Thymus (tissue), 11 donors: Measurements from ENCODE around the gene CDHR4. TPM values are rescaled to one million over a fixed set of nuclear protein-coding genes. Genes with fewer than 3 reads are reported as not detected.

Experiments
- DNase-seq, 9 donors: peaks; one replicate each; pipeline ENCODE4 v3.0.0-alpha.2; 2013; ENCODE audit warnings: low spot score in 9 of 9, low read depth in 6 of 9, missing footprints in 1 of 9
- H3K27ac ChIP-seq, 2 donors: one replicate each; pipeline ENCODE4 v1.5.1; 2013; ENCODE audit warnings: control low read depth in 1 of 2, low read depth in 1 of 2, low read length in 1 of 2, mild to moderate bottlenecking in 1 of 2, moderate library complexity in 1 of 2
- H3K27me3 ChIP-seq, 2 donors: one replicate each; pipeline ENCODE4 v1.5.1; 2013; ENCODE audit warnings: low read length in 1 of 2; ENCODE audit not compliant: control insufficient read depth in 2 of 2, insufficient read depth in 1 of 2
- H3K36me3 ChIP-seq, 2 donors: one replicate each; pipeline ENCODE4 v1.5.1; 2013; ENCODE audit warnings: low read length in 1 of 2, mild to moderate bottlenecking in 1 of 2, moderate library complexity in 1 of 2; ENCODE audit not compliant: control insufficient read depth in 2 of 2, insufficient read depth in 2 of 2
- H3K4me1 ChIP-seq, 2 donors: one replicate each; pipeline ENCODE4 v1.5.1; 2013; ENCODE audit warnings: low read length in 2 of 2; ENCODE audit not compliant: control insufficient read depth in 2 of 2, insufficient read depth in 2 of 2
- H3K4me3 ChIP-seq, 2 donors: one replicate each; pipeline ENCODE4 v1.5.1; 2013; ENCODE audit warnings: low read length in 2 of 2, control low read depth in 1 of 2, mild to moderate bottlenecking in 1 of 2
- H3K9me3 ChIP-seq, 2 donors: one replicate each; pipeline ENCODE4 v1.5.1; 2013; ENCODE audit warnings: low read length in 1 of 2, mild to moderate bottlenecking in 1 of 2; ENCODE audit not compliant: control insufficient read depth in 2 of 2, insufficient read depth in 1 of 2
- WGBS: extraction: QIAGEN DNeasy Blood & Tissue Kit; methylation state at CpG from one replicate; pipeline ENCODE4 v1.1.7; 2013; 5-methylcytosine and 5-hydroxymethylcytosine counted together
- polyA plus RNA-seq: library from polyadenylated mRNA; stranded (reverse); fragments of 200-250 nt; gene quantifications from one replicate; pipeline ENCODE4 v1.2.3, GENCODE V29; 2013
- total RNA-seq: library from RNA; stranded (reverse); fragments of 120-200 nt; gene quantifications from one replicate; pipeline ENCODE4 v1.2.4, GENCODE V29; 2013
- donor health status: healthy.

CDHR4 gene
- total and polyA plus RNA-seq, 2 donors, result 0.18 TPM; not detected in 1

DNA sequence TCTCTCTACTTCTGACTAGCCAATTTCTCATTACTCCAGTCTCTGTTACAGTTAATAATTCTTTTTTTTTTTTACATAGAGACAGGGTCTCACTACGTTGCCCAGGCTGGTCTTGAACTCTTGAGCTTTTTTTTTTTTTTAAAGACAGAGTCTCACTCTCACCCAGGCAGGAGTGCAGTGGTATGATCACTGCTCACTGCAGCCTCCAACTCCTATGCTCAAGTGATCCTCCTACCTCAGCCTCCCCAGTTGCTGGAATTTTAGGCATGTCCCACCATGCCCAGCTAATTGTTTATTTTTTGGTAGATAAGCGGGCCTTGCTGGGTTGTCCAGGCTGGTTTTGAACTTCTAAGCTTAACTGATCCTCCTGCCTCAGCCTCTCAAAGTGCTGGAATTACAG, 27.0 kb downstream of the CDHR4 start:
- 97% methylated on average over 2 of the region's 2 CpGs for WGBS
- H3K36me3 ChIP-seq, result peaks cover 12 to 23% of the 10 kb centered on the region in 2 donors
- no peaks in the 10 kb centered on the region for H3K4me1 ChIP-seq

DNA sequence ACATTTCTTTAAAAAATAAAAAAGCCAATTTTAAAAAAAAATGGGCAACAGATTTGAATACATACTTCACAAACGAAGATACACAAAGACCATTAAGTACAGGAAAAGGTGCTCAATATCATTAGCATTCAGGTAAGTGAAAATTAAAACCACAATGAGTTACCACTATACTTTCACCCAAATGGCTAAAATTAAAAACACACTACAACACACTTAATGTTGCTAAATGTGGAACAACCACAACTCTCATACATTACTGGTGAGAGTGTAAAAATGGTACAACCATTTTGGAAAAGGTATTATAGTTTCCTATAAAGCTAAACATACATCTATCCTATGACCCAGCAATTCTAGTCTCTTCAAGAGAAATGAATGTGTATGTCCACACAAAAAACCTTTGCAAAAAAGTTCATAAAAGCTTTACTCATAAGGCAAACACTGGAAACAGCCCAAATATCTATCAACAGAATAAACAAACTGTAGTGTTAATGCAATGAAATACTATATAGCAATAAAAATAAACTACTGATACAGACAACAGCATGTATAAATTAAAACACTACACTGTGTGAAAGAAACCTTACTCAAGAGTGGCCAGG, 28.2 kb downstream of the CDHR4 start:
- no peak for DNase-seq
- Histone ChIP-seq H3K27me3 (no peaks in the 10 kb centered on the region), H3K36me3 (peaks cover 7 to 18% of the 10 kb centered on the region in 2 donors), H3K9me3 (no peaks in the 10 kb centered on the region), H3K4me3 (no peak overlapping the region), H3K4me1 (no peaks in the 10 kb centered on the region), H3K27ac (no peak overlapping the region)
- WGBS, result 96% methylated on average over 1 of the region's 1 CpG

More for the DNA sequence above, 27.0 kb downstream of the CDHR4 start:
- no peak overlapping the region for H3K27ac ChIP-seq
- H3K4me3 ChIP-seq, result no peak overlapping the region
- no peaks in the 10 kb centered on the region for H3K27me3 ChIP-seq
- H3K9me3 ChIP-seq, result no peaks in the 10 kb centered on the region
- DNase-seq, result no peak

DNA sequence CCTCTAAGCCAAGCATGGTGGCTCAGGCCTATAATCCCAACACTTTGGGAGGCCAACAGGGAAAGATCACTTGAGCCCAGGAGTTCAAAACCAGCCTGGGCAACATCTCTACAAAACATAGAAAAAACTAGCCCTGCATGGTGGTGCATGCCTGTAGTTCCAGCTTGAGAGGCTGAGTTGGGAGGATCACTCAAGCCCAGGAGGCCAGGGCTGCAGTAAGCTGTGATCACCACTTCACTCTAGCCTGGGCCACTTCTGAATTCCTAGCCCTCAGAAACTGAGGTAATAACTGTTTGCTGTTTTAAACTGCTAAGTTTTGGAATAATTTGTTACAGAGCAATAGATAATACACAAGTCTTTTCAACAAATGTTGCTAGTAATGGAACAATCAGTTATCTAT, 29.7 kb downstream of the CDHR4 start:
- H3K4me1 ChIP-seq, result no peaks in the 10 kb centered on the region
- no peak overlapping the region for H3K4me3 ChIP-seq
- peaks cover 0 to 10% of the 10 kb centered on the region in 2 donors for H3K36me3 ChIP-seq
- no peaks in the 10 kb centered on the region for H3K27me3 ChIP-seq
- H3K9me3 ChIP-seq, result no peaks in the 10 kb centered on the region
- no peak for DNase-seq
- H3K27ac ChIP-seq, result no peak overlapping the region

DNA sequence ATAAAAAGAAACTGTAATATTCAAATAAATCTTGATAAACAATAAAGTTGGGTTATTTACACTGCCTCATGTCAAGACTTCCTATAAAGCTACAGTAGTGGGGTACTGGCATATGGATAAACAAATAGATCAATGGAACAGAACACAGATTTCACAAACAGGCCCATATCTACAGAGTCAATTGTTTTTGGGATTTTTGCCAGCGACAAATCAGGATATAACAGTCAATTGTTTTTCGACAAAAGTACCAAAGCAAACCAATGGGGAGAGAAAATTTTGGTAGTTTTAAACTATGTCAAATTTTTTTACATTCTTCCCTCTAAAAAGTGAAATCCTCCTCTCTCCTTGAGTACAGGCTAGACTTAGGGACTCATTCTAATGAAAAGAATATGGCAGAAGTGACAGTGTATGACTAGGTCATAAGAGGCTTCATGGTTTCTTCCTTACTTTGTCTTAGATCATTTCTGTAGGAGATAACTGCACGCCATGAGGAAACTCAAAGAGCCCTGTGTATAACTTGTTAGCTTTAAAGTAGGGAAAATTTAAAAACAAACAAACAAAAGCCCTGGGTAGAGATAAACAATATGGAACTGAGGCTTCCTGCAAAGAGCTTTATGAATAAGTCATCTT, 30.3 kb downstream of the CDHR4 start:
- Histone ChIP-seq H3K27ac (no peak overlapping the region), H3K9me3 (no peaks in the 10 kb centered on the region), H3K4me3 (no peak overlapping the region), H3K36me3 (peaks cover 0 to 7% of the 10 kb centered on the region in 2 donors), H3K4me1 (no peaks in the 10 kb centered on the region), H3K27me3 (no peaks in the 10 kb centered on the region)
- no peak for DNase-seq
- over 99% methylated on average over 3 of the region's 3 CpGs for WGBS

DNA sequence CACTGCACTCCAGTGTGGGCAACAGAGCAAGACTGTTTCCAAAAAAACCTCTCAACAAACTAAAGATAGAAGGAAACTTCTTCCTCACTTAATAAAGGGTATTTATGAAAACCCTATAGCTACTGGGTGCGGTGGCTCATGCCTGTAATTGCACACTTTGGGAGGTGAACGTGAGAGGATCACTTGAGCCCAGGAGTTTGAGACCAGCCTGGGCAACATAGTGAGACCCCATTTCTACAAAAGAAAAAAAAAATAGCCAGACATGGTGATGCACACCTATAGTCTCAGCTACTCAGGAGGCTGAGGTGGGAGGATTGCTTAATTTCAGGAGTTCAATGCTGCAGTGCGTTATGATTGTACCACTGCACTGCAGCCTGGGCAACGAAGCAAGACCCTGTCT, 35.7 kb downstream of the CDHR4 start:
- peaks cover 0 to 6% of the 10 kb centered on the region in 2 donors for H3K36me3 ChIP-seq
- 99% methylated on average over 4 of the region's 4 CpGs for WGBS
- H3K27ac ChIP-seq, result no peak overlapping the region
- H3K4me3 ChIP-seq, result no peak overlapping the region
- no peaks in the 10 kb centered on the region for H3K27me3 ChIP-seq
- no peak for DNase-seq
- H3K4me1 ChIP-seq, result no peaks in the 10 kb centered on the region
- no peaks in the 10 kb centered on the region for H3K9me3 ChIP-seq

DNA sequence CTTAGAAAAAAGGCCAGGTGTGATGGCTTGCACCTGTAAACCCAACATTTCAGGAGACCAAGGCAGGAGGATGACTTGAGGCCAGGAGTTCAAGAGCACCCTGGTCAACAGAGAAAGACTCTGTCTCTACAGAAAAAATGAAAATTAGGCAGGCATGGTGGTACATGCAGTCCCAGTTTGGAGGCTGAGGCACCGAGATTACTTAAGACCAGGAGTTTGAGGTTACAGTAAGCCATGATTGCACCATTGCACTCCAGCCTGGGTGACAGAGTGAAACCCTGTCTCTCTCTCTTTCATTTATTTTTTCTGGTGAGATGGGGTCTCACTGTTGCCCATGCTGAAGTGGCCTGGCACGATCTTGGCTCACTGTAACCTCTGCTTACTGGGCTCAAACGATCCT, 38.0 kb downstream of the CDHR4 start:
- 97% methylated on average over 3 of the region's 3 CpGs for WGBS
- no peaks in the 10 kb centered on the region for H3K27me3 ChIP-seq
- peaks cover 0 to 5% of the 10 kb centered on the region in 2 donors for H3K36me3 ChIP-seq
- H3K27ac ChIP-seq, result no peak overlapping the region
- no peak overlapping the region for H3K4me3 ChIP-seq
- no peaks in the 10 kb centered on the region for H3K9me3 ChIP-seq
- DNase-seq, result no peak
- H3K4me1 ChIP-seq, result no peaks in the 10 kb centered on the region

DNA sequence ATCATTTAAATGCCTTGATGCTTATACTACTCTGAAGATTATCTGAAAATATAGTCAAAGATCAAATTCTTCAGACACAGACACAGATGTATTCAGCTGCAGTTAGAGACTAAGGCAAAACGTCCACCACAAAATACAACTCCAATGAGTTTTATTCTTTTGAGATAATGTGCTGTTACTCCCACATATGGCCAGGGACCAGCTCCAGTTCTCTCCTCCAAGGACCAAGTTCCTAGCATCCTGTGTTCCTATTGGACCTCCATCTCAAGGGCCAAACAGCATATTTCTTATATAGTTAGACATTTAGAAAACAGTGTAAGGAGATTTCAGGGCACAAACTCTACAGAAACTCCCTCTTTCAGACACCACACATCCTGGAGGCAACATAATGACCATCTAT, 40.4 kb downstream of the CDHR4 start:
- Histone ChIP-seq H3K36me3 (peaks cover 0 to 5% of the 10 kb centered on the region in 2 donors), H3K27me3 (no peaks in the 10 kb centered on the region), H3K27ac (no peak overlapping the region), H3K4me3 (no peak overlapping the region), H3K4me1 (no peaks in the 10 kb centered on the region), H3K9me3 (no peaks in the 10 kb centered on the region)
- DNase-seq, result no peak
- WGBS, result 90% methylated on average over 1 of the region's 1 CpG

DNA sequence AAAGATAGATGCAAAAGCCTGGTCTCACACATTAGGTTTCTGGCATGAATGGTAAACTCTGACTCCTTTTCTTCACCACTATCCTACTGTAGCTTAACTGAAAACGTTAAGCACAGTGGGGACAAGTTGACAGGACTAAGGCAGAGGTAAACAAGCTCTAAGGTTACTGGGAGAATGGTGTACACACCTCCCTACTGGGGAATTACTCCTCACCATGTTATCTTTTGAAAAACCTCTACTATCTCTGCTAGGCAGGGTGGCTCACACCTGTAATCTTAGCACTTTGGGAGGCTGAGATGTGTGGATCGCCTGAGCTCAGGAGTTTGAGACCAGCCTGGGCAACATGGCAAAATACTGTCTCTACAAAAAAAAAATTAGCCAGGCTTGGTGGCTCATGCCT, 42.5 kb downstream of the CDHR4 start:
- peaks cover 0 to 5% of the 10 kb centered on the region in 2 donors for H3K36me3 ChIP-seq
- no peaks in the 10 kb centered on the region for H3K27me3 ChIP-seq
- no peak overlapping the region for H3K4me3 ChIP-seq
- H3K9me3 ChIP-seq, result no peaks in the 10 kb centered on the region
- no peak overlapping the region for H3K27ac ChIP-seq
- no peaks in the 10 kb centered on the region for H3K4me1 ChIP-seq
- no peak for DNase-seq
- WGBS, result 92% methylated on average over 2 of the region's 2 CpGs

DNA sequence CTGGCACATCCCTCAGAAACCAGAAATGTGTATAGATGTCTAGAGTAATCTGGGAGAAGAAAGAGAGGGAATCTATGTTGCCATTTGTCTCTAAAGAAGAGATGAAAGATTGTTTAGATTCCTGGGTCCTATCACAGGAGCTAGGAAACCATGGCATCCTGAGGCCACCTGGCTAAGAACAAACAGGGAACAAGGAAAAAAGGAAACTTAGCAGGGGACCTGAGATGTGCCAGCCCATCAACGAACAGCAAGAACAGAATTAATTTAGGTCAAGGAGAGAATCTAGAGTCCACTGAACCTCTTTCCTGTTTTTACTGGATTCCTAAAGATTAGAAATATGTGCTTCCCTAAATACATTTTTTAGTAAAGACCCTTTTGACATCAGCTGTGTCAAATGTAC, 43.6 kb downstream of the CDHR4 start:
- WGBS, result 98% methylated on average over 1 of the region's 1 CpG

More for the DNA sequence above, 43.6 kb downstream of the CDHR4 start:
- no peak for DNase-seq
- H3K4me3 ChIP-seq, result no peak overlapping the region
- no peak overlapping the region for H3K27ac ChIP-seq
- no peaks in the 10 kb centered on the region for H3K27me3 ChIP-seq
- H3K9me3 ChIP-seq, result no peaks in the 10 kb centered on the region
- H3K36me3 ChIP-seq, result peaks cover 0 to 3% of the 10 kb centered on the region in 2 donors
- H3K4me1 ChIP-seq, result no peaks in the 10 kb centered on the region
